ENCODE measurements around the gene SLC6A18.
"Not testable (repeated sequence)": the region's sequence is repeated elsewhere in the genome, so short reads cannot be mapped to it uniquely, and the experiment has no call there.

The SLC6A18 gene

GRCh38 chr5:1220351-1220750 lies 4.8 kb upstream of the SLC6A18 start:
- no peak for TF ChIP-seq POLR2A (IDR thresholded peaks at IDR 0.05; ENCODE audit: low read depth, low read length)
- DNase-seq (ENCODE audit: insufficient read length, low spot score), result no peak
- no peak for FAIRE-seq

DNA sequence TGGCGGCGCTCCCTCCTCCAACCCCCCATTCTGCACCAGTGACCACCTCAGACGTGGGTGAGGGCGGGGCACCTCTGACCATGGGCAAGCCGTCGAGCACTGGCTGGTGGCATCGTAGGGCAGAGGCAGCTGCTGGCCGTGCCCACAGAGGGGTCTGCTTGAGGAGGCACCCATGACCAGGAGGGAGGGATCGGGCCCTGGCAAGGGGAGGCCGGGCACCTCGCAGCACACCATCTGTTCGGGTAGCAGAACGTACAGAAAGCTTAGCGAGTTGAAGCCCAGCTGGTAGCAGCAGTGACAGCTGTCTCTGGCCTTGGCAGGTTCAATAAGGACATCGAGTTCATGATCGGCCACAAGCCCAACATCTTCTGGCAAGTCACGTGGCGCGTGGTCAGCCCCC lies 4.3 kb upstream of the SLC6A18 start:
- DNase-seq (ENCODE audit: insufficient read length, low spot score) (no peak), FAIRE-seq (no peak)
- TF ChIP-seq POLR2A (IDR thresholded peaks at IDR 0.05; ENCODE audit: low read depth, low read length), result no peak

- DNase-seq (ENCODE audit: insufficient read length, low spot score), result no peak
- FAIRE-seq, result no peak
- TF ChIP-seq POLR2A (IDR thresholded peaks at IDR 0.05; ENCODE audit: low read depth, low read length), result no peak
These were observed 3.5 kb upstream of the SLC6A18 start for GRCh38 chr5:1221721-1222120.

DNA sequence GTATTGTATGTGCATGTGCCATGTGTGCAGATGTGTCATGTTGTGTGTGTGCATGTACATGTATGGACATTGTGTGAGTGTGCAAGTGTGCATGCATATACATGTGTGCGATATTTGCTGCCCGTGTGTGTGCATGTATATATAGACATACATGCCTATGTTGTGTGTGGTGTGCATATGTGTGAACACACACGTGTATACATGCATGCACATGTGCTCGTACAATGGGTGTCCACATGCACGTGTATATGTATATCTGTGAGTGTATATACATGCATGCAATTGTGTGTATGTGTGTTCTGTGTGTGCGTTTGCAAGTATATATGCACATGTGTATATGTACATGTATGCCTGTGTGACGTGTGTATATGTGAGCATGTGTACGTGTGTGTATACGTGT lies 3.0 kb upstream of the SLC6A18 start:
- DNase-seq (ENCODE audit: insufficient read length, low spot score) (no peak), FAIRE-seq (no peak)
- no peak for TF ChIP-seq POLR2A (IDR thresholded peaks at IDR 0.05; ENCODE audit: low read depth, low read length)

DNA sequence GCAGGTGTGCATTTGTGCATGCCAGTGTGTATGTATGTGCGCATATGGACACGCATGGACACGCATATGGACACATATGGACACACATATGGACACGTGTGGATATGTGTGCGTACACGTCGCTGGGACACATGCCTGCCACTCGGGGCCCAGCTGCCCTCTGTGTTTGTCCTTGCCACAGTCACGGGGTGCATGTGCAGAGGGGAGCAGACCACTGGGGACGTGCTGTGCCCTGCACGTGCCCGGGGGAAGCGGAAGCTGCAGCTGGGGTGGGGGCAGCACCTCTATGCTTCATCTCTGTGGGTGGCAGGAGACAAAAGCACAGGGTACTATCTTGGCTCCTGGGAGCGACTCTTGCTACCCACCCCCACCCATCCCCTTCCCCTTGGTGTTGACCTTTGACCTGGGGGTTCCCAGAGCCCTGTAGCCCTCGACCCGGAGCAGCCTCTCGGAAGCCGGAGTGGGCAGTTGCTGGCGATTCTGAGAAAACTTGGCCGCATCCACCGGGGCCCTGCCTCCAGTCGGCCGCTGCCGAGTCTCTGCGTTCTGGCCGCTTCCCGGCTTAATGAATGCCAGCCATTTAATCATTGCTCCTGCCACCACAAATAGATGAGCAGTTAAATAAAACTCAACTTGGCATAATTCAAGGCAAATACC lies 2.4 kb upstream of the SLC6A18 start:
- DNase-seq (ENCODE audit: insufficient read length, low spot score) (no peak), FAIRE-seq (no peak)
- no peak for TF ChIP-seq POLR2A (IDR thresholded peaks at IDR 0.05; ENCODE audit: low read depth, low read length)

DNA sequence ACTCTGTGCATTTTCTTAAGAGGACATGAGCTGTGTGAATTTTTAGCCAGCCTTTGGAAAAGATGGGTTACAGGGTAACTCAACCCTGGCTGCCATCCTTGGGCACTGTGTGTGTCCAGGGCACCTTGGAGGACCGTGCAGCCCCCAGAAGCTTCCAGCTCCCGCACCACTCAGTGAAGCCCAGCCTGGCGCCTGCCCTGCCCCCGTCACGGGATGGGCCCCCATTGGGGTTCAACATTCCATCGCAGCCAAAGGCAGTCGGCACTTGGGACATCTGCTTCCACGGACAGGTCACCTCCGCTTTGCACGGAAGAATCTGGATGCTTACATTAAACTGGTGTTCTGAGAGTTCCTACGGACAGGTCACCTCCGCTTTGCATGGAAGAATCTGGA lies 1.9 kb upstream of the SLC6A18 start:
- no peak for TF ChIP-seq POLR2A (IDR thresholded peaks at IDR 0.05; ENCODE audit: low read depth, low read length)
- no peak for DNase-seq (ENCODE audit: insufficient read length, low spot score)

GRCh38 chr5:1224631-1225030 lies 550 bp upstream of the SLC6A18 start:
- FAIRE-seq, result no peak
- no peak for TF ChIP-seq POLR2A (IDR thresholded peaks at IDR 0.05; ENCODE audit: low read depth, low read length)
- no peak for DNase-seq (ENCODE audit: insufficient read length, low spot score)

More for the DNA sequence above, 1.9 kb upstream of the SLC6A18 start:
- FAIRE-seq, result no peak

- DNase-seq (ENCODE audit: insufficient read length, low spot score) (no peak), FAIRE-seq (no peak)
- TF ChIP-seq POLR2A (IDR thresholded peaks at IDR 0.05; ENCODE audit: low read depth, low read length), result no peak
These were observed 1.1 kb downstream of the SLC6A18 start for GRCh38 chr5:1226231-1226630.

GRCh38 chr5:1226839-1227581 lies 1.8 kb downstream of the SLC6A18 start:
- FAIRE-seq (no peak), DNase-seq (ENCODE audit: insufficient read length, low spot score) (no peak)
- TF ChIP-seq POLR2A (IDR thresholded peaks at IDR 0.05; ENCODE audit: low read depth, low read length), result no peak

- no peak for TF ChIP-seq POLR2A (IDR thresholded peaks at IDR 0.05; ENCODE audit: low read depth, low read length)
- no peak for FAIRE-seq
- peak; percentile 82 for DNase-seq (ENCODE audit: insufficient read length, low spot score)
These were observed 2.5 kb downstream of the SLC6A18 start for GRCh38 chr5:1227667-1228066.

- TF ChIP-seq POLR2A (IDR thresholded peaks at IDR 0.05; ENCODE audit: low read depth, low read length), result no peak
- DNase-seq (ENCODE audit: insufficient read length, low spot score), result no peak
- FAIRE-seq, result no peak
These were observed 2.9 kb downstream of the SLC6A18 start for GRCh38 chr5:1228120-1228519.

DNA sequence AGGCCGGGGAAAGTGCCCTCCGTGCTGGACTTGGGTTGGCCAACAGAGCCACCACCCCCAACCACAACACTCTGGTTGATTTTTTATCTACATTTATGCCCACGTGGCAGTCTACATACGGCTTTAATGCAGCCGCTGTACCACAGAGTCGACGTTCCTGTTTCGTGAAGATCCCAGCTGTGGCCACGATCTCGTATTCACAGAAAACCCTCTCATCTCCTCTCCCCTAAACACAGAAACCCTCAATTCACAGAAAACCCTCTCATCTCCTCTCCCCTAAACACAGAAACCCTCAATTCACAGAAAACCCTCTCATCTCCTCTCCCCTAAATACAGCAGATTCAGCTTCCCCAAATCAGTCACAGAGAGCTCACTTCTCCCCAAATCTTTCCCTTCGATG lies 3.8 kb downstream of the SLC6A18 start:
- DNase-seq (ENCODE audit: insufficient read length, low spot score); FAIRE-seq: not testable (repeated sequence)

DNA sequence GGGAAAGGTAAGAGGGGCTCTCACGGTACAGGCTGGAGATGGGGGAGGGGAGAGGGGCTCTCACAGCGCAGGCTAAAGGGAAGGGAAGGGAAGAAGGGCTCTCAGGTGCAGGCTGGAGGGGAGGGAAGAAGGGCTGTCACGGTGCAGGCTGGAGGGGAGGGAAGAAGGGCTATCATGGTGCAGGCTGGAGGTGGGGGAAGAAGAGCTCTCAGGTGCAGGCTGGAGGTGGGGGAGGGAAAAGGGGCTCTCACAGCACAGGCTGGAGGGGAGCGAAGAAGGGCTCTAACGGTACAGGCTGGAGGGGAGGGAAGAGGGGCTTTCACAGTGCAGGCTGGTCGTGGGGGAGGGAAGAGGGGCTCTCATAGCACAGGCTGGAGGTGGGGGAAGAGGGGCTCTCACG lies 4.6 kb downstream of the SLC6A18 start:
- no peak for TF ChIP-seq POLR2A (IDR thresholded peaks at IDR 0.05; ENCODE audit: low read depth, low read length)
- FAIRE-seq, result no peak
- no peak for DNase-seq (ENCODE audit: insufficient read length, low spot score)

DNA sequence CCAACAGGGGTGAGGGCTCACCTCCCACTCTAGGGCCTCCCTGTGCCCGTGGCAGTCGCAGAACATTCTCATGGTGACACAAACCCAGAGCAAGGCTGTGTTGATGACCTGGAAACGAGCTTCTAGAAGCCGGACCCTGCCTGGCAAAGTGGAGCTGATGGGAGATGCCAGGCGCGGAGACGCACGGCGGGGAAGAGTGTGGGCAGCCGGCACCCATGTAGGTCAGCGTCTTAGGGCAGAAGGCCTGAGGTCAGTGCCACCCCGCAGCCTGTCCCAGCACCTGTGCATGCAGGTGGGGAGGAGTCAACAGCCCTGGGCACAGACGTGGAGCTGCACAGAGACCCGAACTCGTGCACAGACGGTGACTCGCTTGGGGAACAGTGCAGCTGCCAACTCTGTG lies 5.4 kb downstream of the SLC6A18 start:
- no peak for DNase-seq (ENCODE audit: insufficient read length, low spot score)
- TF ChIP-seq POLR2A (IDR thresholded peaks at IDR 0.05; ENCODE audit: low read depth, low read length), result no peak
- no peak for FAIRE-seq

DNA sequence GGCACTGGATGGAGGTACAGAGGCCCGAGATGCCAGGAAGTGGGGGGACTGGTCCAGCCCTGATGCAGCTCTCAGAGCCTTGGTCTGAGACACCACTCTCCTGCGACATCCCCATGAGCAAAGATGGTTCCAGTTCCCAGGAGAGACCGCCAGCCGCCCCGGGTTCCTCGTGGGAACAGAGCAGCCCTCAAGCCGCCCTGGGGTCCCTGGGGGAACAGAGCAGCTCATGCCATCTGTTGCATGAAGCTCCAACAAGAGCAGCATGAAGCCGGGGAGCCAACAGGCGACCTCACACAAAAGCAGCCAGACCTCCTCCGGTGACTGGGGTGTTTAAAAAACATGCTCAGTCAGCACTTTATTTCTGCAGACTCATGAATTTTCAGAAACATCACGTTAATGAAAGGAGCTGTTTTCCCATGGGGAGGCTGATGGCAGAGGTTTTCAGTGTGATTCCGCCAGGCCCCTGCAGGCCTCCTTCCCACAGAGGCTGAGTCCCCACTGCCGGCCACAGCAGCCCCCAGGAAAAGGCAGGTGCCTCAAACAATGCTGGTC lies 6.2 kb downstream of the SLC6A18 start:
- DNase-seq (ENCODE audit: insufficient read length, low spot score) (no peak), FAIRE-seq (no peak)
- TF ChIP-seq POLR2A (IDR thresholded peaks at IDR 0.05; ENCODE audit: low read depth, low read length), result no peak
